Breast epithelium (tissue), 4 donors: ENCODE data around the gene CFAP20DC. TPM values are rescaled to one million over a fixed set of nuclear protein-coding genes. Genes with fewer than 3 reads are reported as not detected.
"Not testable (repeated sequence)": the region's sequence is repeated elsewhere in the genome, so short reads cannot be mapped to it uniquely, and the experiment has no call there.

Experiments used
- DNase-seq, 2 donors: peaks; one replicate each; pipeline ENCODE4 v3.0.0-alpha.2; 2019; ENCODE audit warnings: low spot score in 2 of 2
- H3K27ac ChIP-seq, 2 donors: fragments of 200-600 bp; sonication (generic) in 1 of 2; one replicate each; pipeline ENCODE4 v1.5.1; 2016 to 2019; ENCODE audit warnings: mild to moderate bottlenecking in 1 of 2
- H3K27me3 ChIP-seq, 2 donors: fragments of 200-600 bp; sonication (generic) in 1 of 2; one replicate each; pipeline versions ENCODE4 v1.5.1 to v1.6.0; 2017 to 2019; ENCODE audit warnings: control low read depth in 1 of 2, mild to moderate bottlenecking in 1 of 2
- H3K36me3 ChIP-seq: fragments of 200-600 bp; one replicate; pipeline ENCODE4 v1.5.1; 2019
- H3K4me1 ChIP-seq, 2 donors: fragments of 200-600 bp; sonication (generic); one replicate each; pipeline ENCODE4 v1.5.1; 2016 to 2019; ENCODE audit warnings: control low read depth in 1 of 2
- H3K4me3 ChIP-seq, 3 donors: fragments of 200-600 bp; sonication (generic); 1 replicate in 2 of 3; 2 replicates in 1 of 3; pipeline ENCODE4 v1.5.1; 2016 to 2019; ENCODE audit warnings: mild to moderate bottlenecking in 3 of 3, moderate library complexity in 2 of 3
- H3K9me3 ChIP-seq, 2 donors: fragments of 200-600 bp; sonication (generic) in 1 of 2; one replicate each; pipeline ENCODE4 v1.5.1; 2016 to 2019; ENCODE audit warnings: control low read depth in 1 of 2
- POLR2A ChIP-seq: fragments of 450-650 bp; IDR thresholded peaks from one replicate; pipeline ENCODE4 v1.6.1; 2016; ENCODE audit warnings: antibody characterized with exemption, mild to moderate bottlenecking, moderate library complexity
- POLR2AphosphoS5 ChIP-seq, 3 donors: sonication (generic); formaldehyde crosslinking; IDR thresholded peaks; one replicate each; pipeline ENCODE4 v1.6.1; 2017; ENCODE audit warnings: antibody characterized with exemption in 3 of 3
- intact Hi-C: fragments of 100-400 bp; cut with DNase I; formaldehyde crosslinking; loops from one replicate; pipeline ENCODE4 v1.15.1; 2023; ENCODE audit warnings: low total_unique reads
- total RNA-seq, 3 donors: library from RNA; depleted of rRNA; stranded (reverse); fragments of >200 nt; gene quantifications; one replicate each; pipeline ENCODE4 v1.1.0, GENCODE V29; 2016
- TF ChIP-seq, protein P1 (sequence below), 3 donors: fragments of 450-650 bp; IDR thresholded peaks; one replicate each; pipeline ENCODE4 v1.5.1; 2016 to 2017; ENCODE audit warnings: antibody characterized with exemption in 3 of 3, mild to moderate bottlenecking in 3 of 3, moderate library complexity in 3 of 3

The CFAP20DC gene
- total RNA-seq, 3 donors from 2014 or later, result 0.44 to 3.3 (median 2.4) TPM

DNA sequence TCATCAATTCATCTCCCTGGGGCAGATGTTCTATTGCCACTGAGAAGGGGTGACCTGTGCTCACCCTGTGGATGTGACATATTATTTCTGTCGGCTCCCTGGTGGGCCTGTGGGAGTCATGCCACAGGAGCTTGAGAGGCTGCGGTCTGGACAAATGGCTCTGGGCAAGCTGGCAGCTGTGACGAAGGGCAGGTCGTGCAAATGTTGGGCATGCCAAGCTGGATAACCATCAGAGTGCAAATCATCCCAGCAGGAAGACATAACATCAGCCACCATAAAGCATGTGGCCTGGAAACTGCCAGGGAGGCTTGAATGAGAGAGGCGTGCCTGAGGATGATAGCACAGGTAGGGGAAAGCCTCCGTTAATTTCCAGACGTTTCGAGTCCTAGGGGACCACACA is 338.0 kb downstream of the CFAP20DC start:
- intact Hi-C loops, result no loop called here

GRCh38 chr3:58708983-58709382 is 340.8 kb downstream of the CFAP20DC start:
- H3K27me3 ChIP-seq, H3K9me3 ChIP-seq, DNase-seq, intact Hi-C loops, H3K4me3 ChIP-seq, H3K4me1 ChIP-seq, H3K36me3 ChIP-seq, H3K27ac ChIP-seq: not testable (repeated sequence)

More for the DNA sequence above, 338.0 kb downstream of the CFAP20DC start:
- no peaks in the 10 kb centered on the region for H3K36me3 ChIP-seq
- H3K9me3 ChIP-seq, result no peaks in the 10 kb centered on the region
- TF ChIP-seq POLR2A, result no peak
- TF ChIP-seq, protein P1, sequence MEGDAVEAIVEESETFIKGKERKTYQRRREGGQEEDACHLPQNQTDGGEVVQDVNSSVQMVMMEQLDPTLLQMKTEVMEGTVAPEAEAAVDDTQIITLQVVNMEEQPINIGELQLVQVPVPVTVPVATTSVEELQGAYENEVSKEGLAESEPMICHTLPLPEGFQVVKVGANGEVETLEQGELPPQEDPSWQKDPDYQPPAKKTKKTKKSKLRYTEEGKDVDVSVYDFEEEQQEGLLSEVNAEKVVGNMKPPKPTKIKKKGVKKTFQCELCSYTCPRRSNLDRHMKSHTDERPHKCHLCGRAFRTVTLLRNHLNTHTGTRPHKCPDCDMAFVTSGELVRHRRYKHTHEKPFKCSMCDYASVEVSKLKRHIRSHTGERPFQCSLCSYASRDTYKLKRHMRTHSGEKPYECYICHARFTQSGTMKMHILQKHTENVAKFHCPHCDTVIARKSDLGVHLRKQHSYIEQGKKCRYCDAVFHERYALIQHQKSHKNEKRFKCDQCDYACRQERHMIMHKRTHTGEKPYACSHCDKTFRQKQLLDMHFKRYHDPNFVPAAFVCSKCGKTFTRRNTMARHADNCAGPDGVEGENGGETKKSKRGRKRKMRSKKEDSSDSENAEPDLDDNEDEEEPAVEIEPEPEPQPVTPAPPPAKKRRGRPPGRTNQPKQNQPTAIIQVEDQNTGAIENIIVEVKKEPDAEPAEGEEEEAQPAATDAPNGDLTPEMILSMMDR (IDR thresholded peaks at IDR 0.05), result no peak
- TF ChIP-seq POLR2AphosphoS5 (IDR thresholded peaks at IDR 0.05), result no peak
- H3K4me1 ChIP-seq, result no peaks in the 10 kb centered on the region
- no peak overlapping the region for H3K4me3 ChIP-seq
- no peaks in the 10 kb centered on the region for H3K27me3 ChIP-seq
- no peak for DNase-seq
- no peak overlapping the region for H3K27ac ChIP-seq

- no peak for DNase-seq
- Histone ChIP-seq H3K9me3 (no peaks in the 10 kb centered on the region), H3K4me3 (no peak overlapping the region), H3K27ac (no peak overlapping the region), H3K4me1 (no peaks in the 10 kb centered on the region), H3K36me3 (no peaks in the 10 kb centered on the region), H3K27me3 (no peaks in the 10 kb centered on the region)
- intact Hi-C loops, result no loop called here
- no peak for TF ChIP-seq POLR2A
- TF ChIP-seq, protein P1 (IDR thresholded peaks at IDR 0.05), result no peak
These were observed 341.6 kb downstream of the CFAP20DC start for GRCh38 chr3:58708116-58708791.

DNA sequence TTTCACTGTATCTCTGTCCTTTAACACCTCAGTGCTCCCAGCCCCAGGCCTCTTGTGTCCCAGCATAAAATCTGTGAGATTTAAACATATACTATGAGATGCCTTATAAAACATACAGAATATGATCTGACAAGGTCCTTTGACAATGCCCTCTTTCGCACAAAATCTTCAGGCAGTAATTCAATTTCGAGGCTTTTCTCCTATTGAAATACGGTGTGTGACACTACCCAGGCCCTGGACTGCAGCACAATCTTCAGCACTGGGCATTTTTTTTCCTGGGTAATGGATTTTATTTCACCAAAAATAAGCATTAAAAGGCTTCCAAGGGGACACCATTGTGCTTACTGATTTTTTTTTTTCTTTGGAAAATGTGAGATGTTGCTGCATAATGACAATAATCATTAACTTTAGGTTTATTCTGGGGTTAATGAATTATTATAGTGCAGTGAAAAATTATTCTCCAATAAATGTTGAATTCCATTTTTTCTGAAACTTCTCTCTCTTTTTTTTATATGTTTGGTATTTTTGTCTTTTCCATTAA is 342.4 kb downstream of the CFAP20DC start:
- Histone ChIP-seq H3K27me3 (no peaks in the 10 kb centered on the region), H3K4me3 (no peak overlapping the region), H3K27ac (no peak overlapping the region), H3K36me3 (no peaks in the 10 kb centered on the region), H3K9me3 (no peaks in the 10 kb centered on the region), H3K4me1 (no peaks in the 10 kb centered on the region)
- no peak for TF ChIP-seq POLR2A
- no peak for TF ChIP-seq POLR2AphosphoS5 (IDR thresholded peaks at IDR 0.05)
- TF ChIP-seq, protein P1 (IDR thresholded peaks at IDR 0.05), result no peak
- intact Hi-C loops, result no loop called here
- no peak for DNase-seq

DNA sequence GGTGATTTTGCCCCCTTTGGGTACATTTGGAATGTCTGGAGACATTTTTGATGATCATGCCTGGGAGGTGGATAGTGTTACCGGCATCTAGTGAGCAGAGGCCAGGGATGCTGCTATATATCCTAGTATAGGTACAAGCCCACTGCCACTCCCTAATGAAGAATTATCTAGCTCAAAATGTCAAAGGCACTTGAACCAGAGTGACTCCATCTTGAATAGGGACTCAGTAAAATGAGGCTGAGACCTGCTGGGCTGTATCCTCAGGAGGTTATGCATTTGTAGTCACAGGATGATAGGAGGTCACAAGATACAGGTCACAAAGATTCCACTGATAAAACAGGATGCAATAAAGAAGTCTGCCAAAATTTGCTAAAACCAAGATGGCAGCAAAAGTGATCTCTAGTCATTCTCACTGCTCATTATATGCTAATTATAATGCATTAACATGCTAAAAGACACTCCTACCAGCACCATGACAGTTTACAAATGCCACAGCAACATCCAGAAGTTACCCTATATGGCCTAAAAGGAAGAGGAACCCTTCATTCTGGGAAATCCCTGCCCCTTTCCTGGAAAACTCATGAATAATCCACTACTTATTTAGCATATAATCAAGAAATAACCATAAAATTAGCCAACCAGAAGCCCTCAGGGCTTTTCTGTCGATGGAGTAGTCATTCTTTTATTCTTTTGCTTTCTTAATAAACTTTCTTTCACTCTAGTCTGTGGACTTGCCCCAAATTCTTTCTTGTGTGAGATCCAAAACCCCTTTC is 343.2 kb downstream of the CFAP20DC start:
- no peaks in the 10 kb centered on the region for H3K4me1 ChIP-seq
- no peak overlapping the region for H3K27ac ChIP-seq
- no peaks in the 10 kb centered on the region for H3K27me3 ChIP-seq
- no peaks in the 10 kb centered on the region for H3K9me3 ChIP-seq
- no peak overlapping the region for H3K4me3 ChIP-seq
- H3K36me3 ChIP-seq, result no peaks in the 10 kb centered on the region
- no peak for DNase-seq
- TF ChIP-seq, protein P1 (IDR thresholded peaks at IDR 0.05), result no peak
- TF ChIP-seq POLR2AphosphoS5 (IDR thresholded peaks at IDR 0.05), result no peak
- TF ChIP-seq POLR2A, result no peak
- intact Hi-C loops, result no loop called here
